ENCODE results near the gene KCNJ10.

GRCh38 chr1:159949123-159949522 lies 120.8 kb downstream of the KCNJ10 start:
- TF ChIP-seq CTCF (IDR thresholded peaks at IDR 0.05; ENCODE audit: extremely low read depth in 1 of 2, insufficient read depth in 1 of 2, low read depth in 1 of 2, low read length in 2 of 2) (no peak), GATA2 (IDR thresholded peaks at IDR 0.05; ENCODE audit: insufficient read depth, insufficient read length, low read depth, low read length) (no peak), POLR2A (IDR thresholded peaks at IDR 0.05; ENCODE audit: low read depth, low read length) (no peak), EZH2 (IDR thresholded peaks at IDR 0.05; ENCODE audit: borderline replicate concordance, low read depth, low read length, severe bottlenecking) (no peak)

Measured in endothelial cell of umbilical vein (primary cell).